Activated CD4-positive, alpha-beta memory T cell treated with anti-CD3 and anti-CD28 coated beads, Interleukin-2, amount 10 ng/mL, durations not matched to agents 7 days and 5 days (primary cell): Measurements from ENCODE around the gene FKBP1B. TPM values are rescaled to one million over a fixed set of nuclear protein-coding genes. Genes with fewer than 3 reads are reported as not detected.
"Not testable (repeated sequence)": the region's sequence is repeated elsewhere in the genome, so short reads cannot be mapped to it uniquely, and the experiment has no call there.

ENCODE experiments used
- CTCF ChIA-PET: fragments of 350-600 bp; sonication (Branson Sonifier 250); formaldehyde crosslinking; loops from one replicate; lab custom pipeline; 2021; ENCODE audit warnings: antibody characterized with exemption, inconsistent platforms; lab: Charles Lee
- POLR2A ChIA-PET: fragments of 350-600 bp; sonication (Branson Sonifier 250); formaldehyde crosslinking; loops from one replicate; lab custom pipeline; 2021; ENCODE audit warnings: antibody characterized with exemption; lab: Charles Lee
- DNase-seq: peaks from one replicate; pipeline ENCODE4 v3.0.0-alpha.2; 2020
- H3K27ac Mint-ChIP-seq: one replicate; pipeline ENCODE4 v1.8.0; 2021; ENCODE audit warnings: mild to moderate bottlenecking, mixed read lengths
- H3K27me3 Mint-ChIP-seq: one replicate; pipeline ENCODE4 v1.8.0; 2021; ENCODE audit warnings: mixed read lengths
- H3K36me3 Mint-ChIP-seq: one replicate; pipeline ENCODE4 v1.8.0; 2021; ENCODE audit warnings: low read depth, mixed read lengths
- H3K4me1 Mint-ChIP-seq: one replicate; pipeline ENCODE4 v1.8.0; 2021; ENCODE audit warnings: mixed read lengths
- H3K4me3 Mint-ChIP-seq: one replicate; pipeline ENCODE4 v1.8.0; 2021; ENCODE audit warnings: mild to moderate bottlenecking, mixed read lengths
- H3K9me3 Mint-ChIP-seq: one replicate; pipeline ENCODE4 v1.8.0; 2021; ENCODE audit warnings: mixed read lengths
- total RNA-seq, 2 experiments: library from RNA; stranded (reverse); gene quantifications; one replicate each; pipeline ENCODE4 v1.2.3, GENCODE V29; 2021

FKBP1B gene
- total RNA-seq, 2 experiments from 2014 or later = 4.8 to 5.5 TPM

DNA sequence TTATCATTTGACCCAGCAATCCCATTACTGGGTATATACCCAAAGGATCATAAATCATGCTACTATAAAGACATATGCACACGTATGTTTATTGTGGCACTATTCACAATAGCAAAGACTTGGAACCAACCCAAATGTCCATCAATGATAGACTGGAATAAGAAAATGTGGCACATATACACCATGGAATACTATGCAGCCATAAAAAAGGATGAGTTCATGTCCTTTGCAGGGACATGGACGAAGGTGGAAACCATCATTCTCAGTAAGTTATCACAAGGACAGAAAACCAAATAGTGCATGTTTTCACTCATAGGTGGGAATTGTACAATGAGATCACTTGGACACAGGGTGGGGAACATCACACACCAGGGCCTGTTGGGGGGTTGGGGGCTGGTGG lies 51.2 kb downstream of the FKBP1B start:
- not testable (repeated sequence) for H3K4me3 Mint-ChIP-seq

GRCh38 chr2:24101992-24102391 lies 52.5 kb downstream of the FKBP1B start:
- peaks cover 7% of the 10 kb centered on the region for H3K36me3 Mint-ChIP-seq
- ChIA-PET CTCF (interaction anchor here (0.8 to 1.2 kb wide), 2 partner anchors 17 to 175 kb away, joined by 5 to 6 read pairs; partner anchors contain the start of genes ATAD2B and TP53I3), POLR2A (no interaction called here)
- peaks cover 8% of the 10 kb centered on the region for H3K9me3 Mint-ChIP-seq
- H3K27me3 Mint-ChIP-seq = peaks cover 5% of the 10 kb centered on the region
- DNase-seq = no peak
- H3K4me1 Mint-ChIP-seq = no peaks in the 10 kb centered on the region
- no peak overlapping the region for H3K4me3 Mint-ChIP-seq
- H3K27ac Mint-ChIP-seq = no peak overlapping the region

More for the DNA sequence above, 51.2 kb downstream of the FKBP1B start:
- H3K4me1 Mint-ChIP-seq, H3K27ac Mint-ChIP-seq, H3K27me3 Mint-ChIP-seq, CTCF ChIA-PET, POLR2A ChIA-PET, DNase-seq, H3K9me3 Mint-ChIP-seq: not testable (repeated sequence)
- peaks cover 12% of the 10 kb centered on the region for H3K36me3 Mint-ChIP-seq

GRCh38 chr2:24102677-24103076 lies 53.1 kb downstream of the FKBP1B start:
- Mint-ChIP-seq H3K4me3 (no peak overlapping the region), H3K9me3 (peaks cover 13% of the 10 kb centered on the region), H3K27ac (no peak overlapping the region), H3K27me3 (peaks cover 9% of the 10 kb centered on the region), H3K4me1 (no peaks in the 10 kb centered on the region), H3K36me3 (peaks cover 5% of the 10 kb centered on the region)
- no peak for DNase-seq
- ChIA-PET POLR2A (no interaction called here), CTCF (interaction anchor here (0.6 to 1.2 kb wide), 2 partner anchors 18 to 248 kb away, joined by 3 to 6 read pairs; partner anchors contain the start of gene TP53I3)

DNA sequence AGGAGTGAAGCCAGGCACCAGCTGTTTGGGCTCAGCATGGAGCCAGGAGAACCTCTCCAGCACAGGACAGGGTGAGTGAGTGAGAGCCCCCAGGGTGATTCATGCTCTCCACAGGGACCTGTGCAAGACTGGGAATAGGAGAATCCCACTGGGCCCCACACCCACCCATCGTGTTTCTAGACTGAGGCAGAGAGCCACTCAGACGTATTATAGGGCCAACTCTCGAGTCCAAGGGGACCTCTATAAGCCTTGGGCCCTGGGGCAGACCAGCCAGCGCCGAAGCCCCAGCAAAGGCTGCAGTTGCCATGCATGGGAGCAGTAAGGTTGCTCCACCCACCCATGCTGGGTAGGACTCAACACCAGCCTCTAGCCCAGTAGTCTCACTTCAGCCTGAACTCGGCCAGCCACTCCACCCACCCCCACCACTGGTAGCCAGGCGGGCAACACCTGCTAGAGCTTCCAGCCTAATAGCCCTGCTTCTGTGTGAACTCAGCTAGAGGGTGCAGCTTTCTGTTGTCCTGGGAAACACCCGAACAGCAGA lies 54.6 kb downstream of the FKBP1B start:
- peaks cover 5% of the 10 kb centered on the region for H3K36me3 Mint-ChIP-seq
- CTCF ChIA-PET = interaction anchor here (1.3 kb wide), 1 partner anchor 20 kb away, joined by 7 read pairs; the partner anchor contains the start of gene TP53I3
- H3K4me1 Mint-ChIP-seq = no peaks in the 10 kb centered on the region
- H3K27me3 Mint-ChIP-seq = peaks cover 9% of the 10 kb centered on the region
- DNase-seq = no peak
- no peak overlapping the region for H3K27ac Mint-ChIP-seq
- H3K4me3 Mint-ChIP-seq = no peak overlapping the region
- H3K9me3 Mint-ChIP-seq = peaks cover 21% of the 10 kb centered on the region
- POLR2A ChIA-PET = no interaction called here

- Mint-ChIP-seq H3K4me1 (no peaks in the 10 kb centered on the region), H3K4me3 (no peak overlapping the region), H3K27me3 (peaks cover 9% of the 10 kb centered on the region), H3K9me3 (peaks cover 22% of the 10 kb centered on the region), H3K36me3 (peaks cover 5% of the 10 kb centered on the region), H3K27ac (no peak overlapping the region)
- POLR2A ChIA-PET = interaction anchor here (0.8 kb wide), 1 partner anchor 20 kb away, joined by 3 read pairs; no protein-coding TSS in a partner anchor
- CTCF ChIA-PET = interaction anchor here (1.3 kb wide), 1 partner anchor 21 kb away, joined by 7 read pairs; the partner anchor contains the start of gene TP53I3
- no peak for DNase-seq
These were observed 55.4 kb downstream of the FKBP1B start for GRCh38 chr2:24104906-24105305.

- peaks cover 22% of the 10 kb centered on the region for H3K9me3 Mint-ChIP-seq
- no peaks in the 10 kb centered on the region for H3K36me3 Mint-ChIP-seq
- H3K27ac Mint-ChIP-seq = no peak overlapping the region
- H3K4me1 Mint-ChIP-seq = no peaks in the 10 kb centered on the region
- POLR2A ChIA-PET = no interaction called here
- H3K27me3 Mint-ChIP-seq = peaks cover 9% of the 10 kb centered on the region
- no peak overlapping the region for H3K4me3 Mint-ChIP-seq
- CTCF ChIA-PET = interaction anchor here (0.7 kb wide), 1 partner anchor 511 kb away, joined by 4 read pairs; no protein-coding TSS in a partner anchor
- no peak for DNase-seq
These were observed 56.3 kb downstream of the FKBP1B start for GRCh38 chr2:24105816-24106215.

GRCh38 chr2:24106786-24107185 lies 57.2 kb downstream of the FKBP1B start:
- peaks cover 9% of the 10 kb centered on the region for H3K27me3 Mint-ChIP-seq
- H3K4me3 Mint-ChIP-seq = no peak overlapping the region
- ChIA-PET CTCF (interaction anchor here (1.0 kb wide), 1 partner anchor 22 kb away, joined by 3 read pairs; the partner anchor contains the start of gene TP53I3), POLR2A (no interaction called here)
- peaks cover 22% of the 10 kb centered on the region for H3K9me3 Mint-ChIP-seq
- H3K4me1 Mint-ChIP-seq = no peaks in the 10 kb centered on the region
- no peak for DNase-seq
- no peak overlapping the region for H3K27ac Mint-ChIP-seq
- no peaks in the 10 kb centered on the region for H3K36me3 Mint-ChIP-seq

DNA sequence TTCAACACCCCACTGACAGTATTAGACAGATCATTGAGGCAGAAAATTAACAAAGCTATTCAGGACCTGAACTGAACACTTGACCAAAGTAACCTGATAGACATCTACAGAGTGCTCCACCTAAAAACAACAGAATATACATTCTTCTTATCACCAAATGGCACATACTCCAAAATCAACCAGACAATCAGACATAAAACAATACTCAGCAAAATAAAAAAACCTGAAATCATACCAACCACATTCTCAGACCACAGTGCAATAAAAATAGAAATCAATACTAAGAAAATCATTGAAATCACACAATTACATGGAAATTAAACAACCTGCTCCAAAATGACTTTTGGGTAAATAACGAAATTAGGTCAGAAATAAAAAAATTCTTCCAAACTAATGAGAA lies 57.8 kb downstream of the FKBP1B start:
- Mint-ChIP-seq H3K9me3 (peaks cover 22% of the 10 kb centered on the region), H3K27ac (no peak overlapping the region), H3K4me1 (no peaks in the 10 kb centered on the region), H3K36me3 (no peaks in the 10 kb centered on the region), H3K4me3 (no peak overlapping the region), H3K27me3 (peaks cover 9% of the 10 kb centered on the region)
- ChIA-PET POLR2A (no interaction called here), CTCF (interaction anchor here (1.0 kb wide), 1 partner anchor 23 kb away, joined by 3 read pairs; the partner anchor contains the start of gene TP53I3)
- DNase-seq = no peak

DNA sequence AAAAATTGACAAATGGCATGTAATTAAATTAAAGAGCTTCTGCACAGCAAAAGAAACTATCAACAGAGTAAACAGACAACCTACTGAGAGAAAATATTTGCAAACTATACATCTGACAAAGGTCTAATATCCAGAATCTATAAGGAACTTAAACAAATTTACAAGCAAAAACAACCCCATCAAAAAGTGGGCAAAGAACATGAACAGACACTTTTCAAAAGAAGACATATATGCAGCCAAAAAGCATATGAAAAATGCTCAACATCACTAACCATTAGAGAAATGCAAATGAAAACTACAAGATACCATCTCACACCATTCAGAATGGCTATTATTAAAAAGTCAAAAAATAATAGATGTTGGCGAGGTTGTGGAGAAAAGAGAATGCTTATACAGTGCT lies 59.9 kb downstream of the FKBP1B start:
- H3K4me3 Mint-ChIP-seq, POLR2A ChIA-PET, H3K4me1 Mint-ChIP-seq, DNase-seq, H3K27ac Mint-ChIP-seq, CTCF ChIA-PET, H3K36me3 Mint-ChIP-seq, H3K27me3 Mint-ChIP-seq: not testable (repeated sequence)
- peaks cover 22% of the 10 kb centered on the region for H3K9me3 Mint-ChIP-seq

- no peak for DNase-seq
- H3K4me3 Mint-ChIP-seq = no peak overlapping the region
- no peak overlapping the region for H3K27ac Mint-ChIP-seq
- peaks cover 9% of the 10 kb centered on the region for H3K27me3 Mint-ChIP-seq
- no peaks in the 10 kb centered on the region for H3K4me1 Mint-ChIP-seq
- CTCF ChIA-PET = interaction anchor here (1.4 kb wide), 1 partner anchor 10 kb away, joined by 4 read pairs; no protein-coding TSS in a partner anchor
- peaks cover 22% of the 10 kb centered on the region for H3K9me3 Mint-ChIP-seq
- no peaks in the 10 kb centered on the region for H3K36me3 Mint-ChIP-seq
- POLR2A ChIA-PET = no interaction called here
These were observed 61.2 kb downstream of the FKBP1B start for GRCh38 chr2:24110660-24111303.

DNA sequence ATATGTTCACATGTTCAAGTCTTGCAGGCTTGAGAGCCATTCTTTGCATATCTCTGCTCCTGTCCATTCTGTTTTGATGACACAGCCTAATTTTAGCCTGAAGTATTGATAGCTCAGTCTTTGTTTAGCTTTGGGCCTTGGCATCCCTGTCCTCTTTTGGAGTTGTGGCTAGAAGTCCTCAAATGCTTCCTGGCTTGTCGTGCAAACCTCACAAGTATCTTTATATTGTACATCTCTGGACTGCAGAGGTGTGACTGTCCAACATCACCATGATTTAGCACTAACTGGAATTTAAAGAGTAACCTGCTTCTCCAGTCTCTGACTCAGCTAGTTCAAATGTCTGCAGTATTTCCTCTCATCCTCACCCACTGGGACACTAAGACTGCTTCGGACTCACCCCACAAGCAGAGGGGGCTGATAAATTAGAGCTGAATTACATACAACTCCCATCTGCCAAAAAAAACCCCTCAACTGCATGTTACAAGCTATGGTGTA lies 61.9 kb downstream of the FKBP1B start:
- no peaks in the 10 kb centered on the region for H3K4me1 Mint-ChIP-seq
- peaks cover 9% of the 10 kb centered on the region for H3K27me3 Mint-ChIP-seq
- H3K9me3 Mint-ChIP-seq = peaks cover 19% of the 10 kb centered on the region
- POLR2A ChIA-PET = no interaction called here
- H3K4me3 Mint-ChIP-seq = no peak overlapping the region
- CTCF ChIA-PET = interaction anchor here (1.7 kb wide), 1 partner anchor 27 kb away, joined by 4 read pairs; the partner anchor contains the start of gene TP53I3
- DNase-seq = no peak
- no peaks in the 10 kb centered on the region for H3K36me3 Mint-ChIP-seq
- no peak overlapping the region for H3K27ac Mint-ChIP-seq
